Fibroblast of lung (primary cell): ENCODE data around the gene SLC38A10.

Experiments
- EZH2 ChIP-seq: IDR thresholded peaks from 2 replicates; pipeline ENCODE4 v1.5.1; 2012; ENCODE audit warnings: low read length, control low read depth, mild to moderate bottlenecking; ENCODE audit errors: missing control alignments
- TF ChIP-seq, protein P1 (sequence below), 2 donors: IDR thresholded peaks in 1 of 2; conservative IDR thresholded peaks in 1 of 2; 1 replicate in 1 of 2; 2 replicates in 1 of 2; pipeline ENCODE4 v1.5.1; 2011 to 2012; ENCODE audit warnings: low read length in 2 of 2, control low read depth in 1 of 2, inconsistent platforms in 1 of 2, low read depth in 1 of 2, mild to moderate bottlenecking in 1 of 2

DNA sequence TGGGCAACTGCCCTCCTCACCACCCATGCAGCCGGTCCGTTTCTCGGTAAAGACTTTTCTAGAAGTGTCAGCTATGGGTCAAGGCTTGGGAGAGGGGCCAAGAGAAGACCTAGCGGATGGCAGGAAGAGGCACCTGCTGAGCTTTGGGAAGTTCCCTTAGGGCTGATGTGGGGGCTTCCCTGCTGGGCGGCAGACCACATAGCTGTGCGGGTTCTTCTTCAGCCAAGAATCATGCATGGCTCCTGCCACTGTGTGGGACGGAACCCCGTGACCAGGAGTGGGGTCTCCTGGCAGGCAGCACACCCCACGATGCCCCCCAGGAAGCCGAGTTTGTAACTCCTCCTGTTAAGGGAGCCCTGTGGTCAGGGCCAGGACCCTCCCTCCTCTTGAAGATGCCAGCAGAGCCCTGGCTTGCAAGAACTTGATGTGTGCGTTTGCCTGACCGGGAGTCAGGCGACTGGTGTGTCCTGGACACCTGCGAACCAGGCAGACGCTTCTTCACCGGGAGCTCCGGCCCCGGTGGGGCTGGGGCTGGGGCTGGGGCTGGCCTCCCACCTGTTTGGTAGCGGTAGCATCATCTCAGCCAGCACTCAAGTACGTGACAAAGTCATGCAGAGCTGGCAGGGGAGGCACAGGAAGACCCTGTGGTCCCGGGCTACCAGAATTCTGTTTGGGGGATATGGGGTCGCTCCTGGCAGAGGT is 17.7 kb upstream of the SLC38A10 start:
- TF ChIP-seq, protein P1, sequence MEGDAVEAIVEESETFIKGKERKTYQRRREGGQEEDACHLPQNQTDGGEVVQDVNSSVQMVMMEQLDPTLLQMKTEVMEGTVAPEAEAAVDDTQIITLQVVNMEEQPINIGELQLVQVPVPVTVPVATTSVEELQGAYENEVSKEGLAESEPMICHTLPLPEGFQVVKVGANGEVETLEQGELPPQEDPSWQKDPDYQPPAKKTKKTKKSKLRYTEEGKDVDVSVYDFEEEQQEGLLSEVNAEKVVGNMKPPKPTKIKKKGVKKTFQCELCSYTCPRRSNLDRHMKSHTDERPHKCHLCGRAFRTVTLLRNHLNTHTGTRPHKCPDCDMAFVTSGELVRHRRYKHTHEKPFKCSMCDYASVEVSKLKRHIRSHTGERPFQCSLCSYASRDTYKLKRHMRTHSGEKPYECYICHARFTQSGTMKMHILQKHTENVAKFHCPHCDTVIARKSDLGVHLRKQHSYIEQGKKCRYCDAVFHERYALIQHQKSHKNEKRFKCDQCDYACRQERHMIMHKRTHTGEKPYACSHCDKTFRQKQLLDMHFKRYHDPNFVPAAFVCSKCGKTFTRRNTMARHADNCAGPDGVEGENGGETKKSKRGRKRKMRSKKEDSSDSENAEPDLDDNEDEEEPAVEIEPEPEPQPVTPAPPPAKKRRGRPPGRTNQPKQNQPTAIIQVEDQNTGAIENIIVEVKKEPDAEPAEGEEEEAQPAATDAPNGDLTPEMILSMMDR (conservative IDR thresholded peaks at IDR 0.05 in 1 of 2, IDR thresholded peaks at IDR 0.05 in 1 of 2; ENCODE audit: low read depth in 1 of 2, low read length in 2 of 2): no peak
- no peak for TF ChIP-seq EZH2
